HG03095 (cell line): ENCODE results near the gene IL17RA.

ENCODE experiments used
- ATAC-seq: cut with Tn5 transposase; IDR thresholded peaks from one replicate; pipeline ENCODE4 v1.9.1; 2021; ENCODE audit warnings: moderate library complexity; ENCODE audit not compliant: unreplicated experiment

IL17RA gene

GRCh38 chr22:17079572-17079971 lies 5.2 kb upstream of the IL17RA start:
- ATAC-seq: no peak

DNA sequence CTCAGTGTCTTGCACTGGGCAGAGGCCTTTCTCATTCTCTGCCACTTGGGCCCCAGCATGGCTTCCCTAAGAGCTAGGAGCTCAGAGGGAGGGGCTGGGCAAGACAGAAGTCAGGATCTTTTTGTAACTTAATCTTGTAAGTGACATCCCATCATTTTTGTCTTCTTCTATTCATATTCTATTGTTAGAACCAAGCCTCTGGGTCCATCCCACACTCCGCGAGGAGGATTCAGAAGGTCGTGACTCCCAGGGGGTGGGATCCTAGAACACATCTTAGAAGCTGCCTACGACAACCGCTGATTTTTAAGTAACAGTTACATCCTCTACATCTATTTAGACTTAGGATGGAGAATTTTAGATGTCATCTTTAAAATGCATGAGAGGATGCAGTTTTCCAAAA lies 1.5 kb upstream of the IL17RA start:
- ATAC-seq: no peak

DNA sequence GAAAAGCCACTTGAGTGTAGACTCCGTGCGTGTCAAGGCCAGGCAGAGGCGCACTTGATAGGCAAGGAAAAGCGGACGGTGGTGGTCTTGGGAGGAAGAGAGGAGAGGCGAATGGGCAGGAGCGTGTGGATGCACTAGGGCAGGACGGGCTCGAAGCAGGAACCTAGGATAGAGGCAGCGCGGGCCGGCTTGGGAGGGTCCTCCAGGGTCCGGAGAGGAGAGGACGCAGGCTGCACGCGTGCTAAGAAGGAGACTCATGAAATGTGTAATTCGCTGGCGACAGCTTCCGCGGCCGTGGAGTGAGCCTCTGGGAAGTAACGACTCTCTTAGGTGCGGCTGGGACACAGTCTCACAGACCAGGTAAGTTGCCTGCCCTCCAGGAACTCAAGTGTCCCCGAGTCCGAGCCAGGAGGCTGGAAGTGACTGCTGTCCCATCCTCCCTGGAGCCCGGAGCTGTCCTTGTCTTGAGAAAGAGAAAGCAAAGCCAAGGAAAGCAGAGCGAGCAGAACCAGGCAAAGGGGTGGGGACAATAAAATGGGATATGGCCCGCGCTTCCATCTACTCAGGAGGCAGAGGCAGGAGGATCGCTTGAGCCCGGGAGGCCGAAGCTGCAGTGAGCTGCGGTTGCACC lies 874 bp upstream of the IL17RA start:
- no peak for ATAC-seq

- ATAC-seq: peak; percentile 5
Observed at GRCh38 chr22:17085277-17086181, 729 bp downstream of the IL17RA start.

- no peak for ATAC-seq
Observed at GRCh38 chr22:17086296-17086695, 1.5 kb downstream of the IL17RA start.

GRCh38 chr22:17086788-17087497 lies 2.1 kb downstream of the IL17RA start:
- no peak for ATAC-seq

GRCh38 chr22:17087498-17088131 lies 2.8 kb downstream of the IL17RA start:
- no peak for ATAC-seq

DNA sequence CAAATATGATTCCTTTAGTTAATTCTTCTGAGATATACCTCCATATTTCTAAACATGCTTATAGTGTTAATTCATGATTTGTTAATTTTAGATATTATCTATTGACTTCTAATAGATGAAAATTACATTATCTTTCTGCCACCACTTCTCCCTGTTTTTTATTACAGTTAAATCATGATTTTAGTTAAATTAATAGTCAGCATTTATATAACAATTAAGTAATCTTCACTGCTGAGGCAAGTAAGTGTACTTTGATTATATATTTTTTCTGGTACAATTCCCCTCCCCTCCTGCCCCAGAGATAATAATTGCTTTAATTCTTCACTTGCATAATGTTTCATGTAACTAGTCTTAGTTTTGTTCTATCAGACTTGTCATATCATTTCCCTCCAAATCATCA lies 5.8 kb downstream of the IL17RA start:
- ATAC-seq: no peak

GRCh38 chr22:17091851-17092250 lies 7.1 kb downstream of the IL17RA start:
- no peak for ATAC-seq

DNA sequence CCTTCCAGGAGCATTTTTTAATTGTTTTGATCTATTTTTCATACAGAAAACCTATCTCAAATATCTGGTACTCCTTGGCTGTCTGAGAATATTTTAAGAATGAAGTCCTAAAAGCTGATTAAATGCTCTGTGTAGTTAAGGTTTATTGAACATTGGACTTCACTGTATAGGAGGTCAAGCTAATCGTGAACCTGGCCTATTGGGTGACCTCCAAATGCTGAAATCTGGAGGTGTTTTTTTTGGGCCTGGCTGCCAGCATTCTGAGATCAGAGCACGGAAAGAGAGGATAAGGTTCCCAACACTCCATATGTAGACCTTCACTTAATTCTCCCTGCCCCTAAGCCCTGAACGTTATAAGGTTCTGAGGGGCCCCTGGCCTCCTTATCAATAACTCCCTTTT lies 8.3 kb downstream of the IL17RA start:
- ATAC-seq: no peak

GRCh38 chr22:17095538-17095937 lies 10.7 kb downstream of the IL17RA start:
- ATAC-seq: no peak

- no peak for ATAC-seq
Observed at GRCh38 chr22:17096071-17096470, 11.3 kb downstream of the IL17RA start.

DNA sequence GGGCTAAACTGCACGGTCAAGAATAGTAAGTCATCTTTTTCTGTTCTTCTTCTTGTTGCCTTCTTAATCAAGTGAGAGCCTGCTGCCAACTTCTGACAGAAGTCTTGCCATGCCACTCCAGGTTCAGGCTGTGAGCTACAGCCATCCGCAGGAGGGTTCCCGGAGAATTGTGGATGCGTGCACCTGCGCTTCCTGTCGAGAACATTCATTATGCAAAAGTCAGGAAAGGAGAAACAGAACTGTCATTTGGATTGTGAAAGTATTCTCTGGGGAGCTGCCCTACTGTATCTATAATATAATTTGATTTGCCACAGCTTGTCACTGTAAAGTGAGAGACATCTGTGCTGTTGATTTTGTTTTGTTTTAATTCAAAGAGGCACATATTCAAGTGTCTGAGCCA lies 12.3 kb downstream of the IL17RA start:
- ATAC-seq: no peak

- ATAC-seq: no peak
Observed at GRCh38 chr22:17097701-17098100, 12.9 kb downstream of the IL17RA start.

DNA sequence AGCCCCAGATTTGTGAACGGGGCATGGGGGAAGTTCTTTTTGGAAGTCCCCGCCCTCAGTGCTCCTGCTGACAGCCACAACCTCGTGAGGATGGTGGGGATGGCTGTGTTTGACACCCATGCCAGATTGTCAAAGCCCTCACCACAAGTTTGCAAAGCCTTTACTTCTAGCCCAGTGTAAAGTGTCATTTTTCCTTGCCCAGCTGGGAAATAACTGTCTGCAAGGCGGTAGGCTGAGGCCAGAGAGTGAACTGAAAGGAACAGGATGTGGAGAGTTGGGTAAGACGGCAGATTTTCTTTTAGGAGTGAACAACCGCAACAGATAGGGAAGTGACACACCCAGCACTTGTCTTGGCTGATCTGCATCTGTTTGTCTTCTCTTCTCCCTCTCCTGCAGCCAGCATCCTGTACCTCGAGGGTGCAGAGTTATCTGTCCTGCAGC lies 13.6 kb downstream of the IL17RA start:
- ATAC-seq: no peak

DNA sequence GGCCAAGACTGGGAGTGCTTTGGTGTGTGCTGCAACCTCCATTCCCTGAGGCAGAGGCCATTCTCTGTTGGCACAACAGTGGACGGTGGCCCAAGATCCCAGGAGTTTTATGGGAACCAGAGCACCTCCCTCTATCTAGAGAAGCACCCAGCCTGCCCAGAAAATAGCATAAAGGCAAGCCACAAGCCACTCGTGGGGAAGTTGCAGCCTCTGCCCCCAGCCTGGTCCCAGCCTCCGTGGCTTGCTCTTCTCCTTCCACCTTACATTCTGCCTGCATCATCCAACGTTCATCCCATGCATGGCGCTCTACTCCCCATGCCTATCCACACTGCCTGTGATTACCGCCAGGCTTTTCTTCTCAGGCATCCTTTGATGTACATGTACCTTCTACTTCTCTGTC lies 15.8 kb downstream of the IL17RA start:
- ATAC-seq: no peak

DNA sequence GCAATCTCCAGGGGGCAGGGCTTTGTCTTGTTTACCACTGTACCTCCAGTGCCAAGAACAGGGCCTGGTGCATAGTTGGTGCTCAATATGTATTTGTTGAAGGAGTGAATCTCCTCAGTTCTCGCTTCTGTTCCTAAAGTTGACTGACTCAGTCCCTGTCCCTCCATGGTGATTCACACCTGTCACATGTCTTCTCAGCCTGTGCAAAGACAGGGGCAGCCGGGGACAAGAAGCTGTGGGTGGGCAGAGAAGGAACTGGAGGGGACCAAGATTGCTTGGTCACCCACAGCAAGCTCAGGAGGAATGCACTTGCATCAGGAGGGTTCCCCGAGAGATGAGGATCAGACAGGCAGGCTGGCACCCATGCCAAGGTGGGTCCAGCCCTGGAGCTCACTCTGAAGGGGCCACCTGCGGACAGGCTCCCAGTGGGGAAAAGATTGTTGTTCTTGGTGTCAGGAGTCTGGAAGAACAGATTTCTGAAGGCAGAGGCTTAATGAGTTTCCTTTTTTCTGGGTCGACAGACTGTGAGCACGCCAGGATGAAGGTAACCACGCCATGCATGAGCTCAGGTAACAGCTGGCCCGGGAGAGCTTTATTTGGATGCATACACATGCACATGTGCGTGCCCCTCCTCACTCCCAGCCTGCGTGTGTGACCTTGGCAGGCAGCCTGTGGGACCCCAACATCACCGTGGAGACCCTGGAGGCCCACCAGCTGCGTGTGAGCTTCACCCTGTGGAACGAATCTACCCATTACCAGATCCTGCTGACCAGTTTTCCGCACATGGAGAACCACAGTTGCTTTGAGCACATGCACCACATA lies 16.9 kb downstream of the IL17RA start:
- ATAC-seq: no peak

GRCh38 chr22:17102297-17102667 lies 17.5 kb downstream of the IL17RA start:
- ATAC-seq: no peak

- no peak for ATAC-seq
Observed at GRCh38 chr22:17103351-17103750, 18.6 kb downstream of the IL17RA start.

DNA sequence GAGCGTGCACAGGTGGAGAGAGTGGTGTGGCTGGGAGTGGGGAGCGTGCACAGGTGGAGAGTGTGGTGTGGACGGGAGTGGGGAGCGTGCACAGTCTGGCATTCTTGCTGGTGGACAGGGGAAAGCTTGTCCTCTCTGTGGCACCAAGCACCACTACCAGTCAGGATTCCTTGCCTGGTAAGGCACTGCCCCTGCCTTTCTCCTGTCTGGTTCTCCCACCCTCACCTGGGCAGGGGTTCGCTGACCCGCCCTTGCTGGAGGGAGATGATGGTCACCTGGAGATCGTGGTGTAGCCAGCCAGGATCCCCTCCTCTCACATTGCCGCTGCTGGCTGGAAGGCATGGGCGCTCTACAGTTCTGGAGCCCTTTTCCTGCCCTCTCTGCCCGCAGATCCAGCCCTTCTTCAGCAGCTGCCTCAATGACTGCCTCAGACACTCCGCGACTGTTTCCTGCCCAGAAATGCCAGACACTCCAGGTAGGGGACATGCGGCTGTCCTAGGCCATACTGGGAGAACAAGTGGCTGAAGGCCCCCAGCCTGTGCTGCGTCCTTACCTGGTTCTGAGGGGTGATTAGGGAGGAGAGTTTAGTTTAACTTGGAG lies 19.6 kb downstream of the IL17RA start:
- ATAC-seq: no peak
